B cell (primary cell): ENCODE results near the gene KIF22. TPM values are rescaled to one million over a fixed set of nuclear protein-coding genes. Genes with fewer than 3 reads are reported as not detected.

Experiments
- ATAC-seq: fragments of 200-7000 bp; cut with Tn5 transposase; one replicate; pipeline ENCODE4 v1.10.0; 2021; ENCODE audit warnings: low read depth, mild to moderate bottlenecking, moderate number of reproducible peaks, moderate library complexity
- CTCF ChIA-PET: fragments of 350-600 bp; sonication (Branson Sonifier 250); formaldehyde crosslinking; loops from one replicate; lab custom pipeline; 2021; ENCODE audit warnings: antibody characterized with exemption, inconsistent platforms; lab: Charles Lee
- POLR2A ChIA-PET: fragments of 350-600 bp; sonication (Branson Sonifier 250); formaldehyde crosslinking; loops from one replicate; lab custom pipeline; 2021; ENCODE audit warnings: antibody characterized with exemption; lab: Charles Lee
- DNase-seq: peaks from one replicate; pipeline ENCODE4 v3.0.0; 2013
- H2AFZ ChIP-seq: 2 replicates; pipeline ENCODE4 v1.6.1; 2012; ENCODE audit warnings: mild to moderate bottlenecking, low read depth, low read length; ENCODE audit not compliant: insufficient read depth, poor library complexity, severe bottlenecking
- H3K27ac ChIP-seq, 2 donors: 1 replicate in 1 of 2; 2 replicates in 1 of 2; pipeline ENCODE4 v1.5.1; 2012 to 2013; ENCODE audit warnings: low read length in 2 of 2, mild to moderate bottlenecking in 2 of 2, moderate library complexity in 1 of 2
- H3K27me3 ChIP-seq, 4 experiments: fragments of 200-600 bp in 1 of 4; sonication (generic) in 1 of 4; replicated peaks in 1 of 4; 1 replicate in 2 of 4; 2 replicates in 2 of 4; pipeline versions ENCODE4 v1.6.1 to v1.7.0; 2013 to 2016; ENCODE audit warnings: low read length in 3 of 4, mild to moderate bottlenecking in 2 of 4, mixed read lengths in 1 of 4, moderate library complexity in 1 of 4; ENCODE audit not compliant: insufficient read depth in 4 of 4, control insufficient read depth in 3 of 4; ENCODE audit errors: control extremely low read depth in 1 of 4
- H3K36me3 ChIP-seq, 2 experiments: replicated peaks in 1 of 2; 1 replicate in 1 of 2; 2 replicates in 1 of 2; pipeline versions ENCODE4 v1.6.1 to v1.7.1; 2013; ENCODE audit warnings: low read length in 1 of 2; ENCODE audit not compliant: insufficient read depth in 2 of 2, control insufficient read depth in 1 of 2; ENCODE audit errors: control extremely low read depth in 1 of 2, extremely low read depth in 1 of 2
- H3K4me1 ChIP-seq, 2 donors: fragments of 200-600 bp in 1 of 2; sonication (generic) in 1 of 2; 1 replicate in 1 of 2; 2 replicates in 1 of 2; pipeline versions ENCODE4 v1.5.1 to v1.6.1; 2013 to 2017; ENCODE audit warnings: low read length in 2 of 2; ENCODE audit not compliant: control insufficient read depth in 2 of 2, insufficient read depth in 2 of 2
- H3K4me2 ChIP-seq: replicated peaks from 2 replicates; pipeline ENCODE3; 2012; ENCODE audit warnings: mild to moderate bottlenecking, low read depth, low read length; ENCODE audit not compliant: poor library complexity, severe bottlenecking
- H3K4me3 ChIP-seq, 5 experiments: fragments of 200-600 bp in 1 of 5; sonication (generic) in 1 of 5; 1 replicate in 3 of 5; 2 replicates in 2 of 5; pipeline versions ENCODE4 v1.5.1 to v1.7.0; 2011 to 2016; ENCODE audit warnings: low read length in 4 of 5, mild to moderate bottlenecking in 4 of 5, low read depth in 2 of 5, control low read depth in 1 of 5, moderate library complexity in 1 of 5; ENCODE audit not compliant: insufficient read depth in 1 of 5; ENCODE audit errors: control extremely low read depth in 1 of 5, extremely low read depth in 1 of 5
- H3K79me2 ChIP-seq: fragments of 200-600 bp; sonication (generic); one replicate; pipeline ENCODE4 v1.6.0; 2016; ENCODE audit warnings: low read length; ENCODE audit not compliant: control insufficient read depth, insufficient read depth
- H3K9ac ChIP-seq: fragments of 200-600 bp; sonication (generic); 2 replicates; pipeline ENCODE4 v1.6.1; 2017; ENCODE audit warnings: mild to moderate bottlenecking, low read length, moderate library complexity
- H3K9me3 ChIP-seq, 3 donors: one replicate each; pipeline versions ENCODE4 v1.6.1 to v1.7.1; 2013; ENCODE audit warnings: low read length in 2 of 3; ENCODE audit not compliant: control insufficient read depth in 2 of 3, insufficient read depth in 1 of 3; ENCODE audit errors: control extremely low read depth in 1 of 3
- H4K20me1 ChIP-seq: 2 replicates; pipeline ENCODE4 v1.6.0; 2012; ENCODE audit warnings: mild to moderate bottlenecking, low read length; ENCODE audit not compliant: insufficient read depth, control insufficient read depth, poor library complexity, severe bottlenecking
- H3K27ac Mint-ChIP-seq: one replicate; pipeline ENCODE4 v1.8.0; 2021; ENCODE audit warnings: mixed read lengths
- H3K27me3 Mint-ChIP-seq: one replicate; pipeline ENCODE4 v1.8.0; 2021; ENCODE audit warnings: mixed read lengths
- H3K4me1 Mint-ChIP-seq: one replicate; pipeline ENCODE4 v1.8.0; 2021; ENCODE audit warnings: mixed read lengths
- H3K4me3 Mint-ChIP-seq: one replicate; pipeline ENCODE4 v1.8.0; 2021; ENCODE audit warnings: mixed read lengths
- H3K9me3 Mint-ChIP-seq: one replicate; pipeline ENCODE4 v1.8.0; 2022; ENCODE audit warnings: mixed read lengths; ENCODE audit not compliant: insufficient read depth
- CTCF ChIP-seq: fragments of 200-600 bp; IDR thresholded peaks from one replicate; pipeline ENCODE4 v1.8.0; 2022; ENCODE audit warnings: antibody characterized with exemption, mild to moderate bottlenecking
- EZH2 ChIP-seq: IDR thresholded peaks from 2 replicates; pipeline ENCODE4 v1.6.1; 2012; ENCODE audit warnings: borderline replicate concordance, low read depth, mild to moderate bottlenecking, moderate library complexity, low read length; ENCODE audit not compliant: insufficient read depth, poor library complexity, severe bottlenecking
- WGBS: methylation state at CpG from one replicate; pipeline ENCODE4 v1.1.5; 2013; ENCODE audit warnings: missing lambda C conversion rate; ENCODE audit not compliant: insufficient coverage; 5-methylcytosine and 5-hydroxymethylcytosine counted together
- intact Hi-C: fragments of 100-400 bp; cut with micrococcal nuclease; formaldehyde crosslinking; loops from one replicate; pipeline ENCODE4 v1.10.0; 2022
- polyA plus RNA-seq: library from polyadenylated mRNA; depleted of rRNA; stranded (reverse); fragments of >200 nt; gene quantifications from 2 replicates; pipeline ENCODE4 v1.2.3, GENCODE V29; 2012
- total RNA-seq, 2 donors: library from RNA; stranded (reverse); fragments of 120-200 nt in 1 of 2; gene quantifications; 1 replicate in 1 of 2; 2 replicates in 1 of 2; pipeline versions ENCODE4 v1.2.3 to v1.2.4, GENCODE V29; 2013 to 2022

Gene KIF22
- total and polyA plus RNA-seq, 2 donors (not counting 1 experiment from before 2014, with no cell fraction given): 53.9 to 57.2 TPM

- H3K27ac ChIP-seq: no peak overlapping the region
- no peak overlapping the region for H2AFZ ChIP-seq
- H3K4me1 ChIP-seq: peaks cover 17% of the 10 kb centered on the region in 2 donors
- peaks cover 0 to 15% of the 10 kb centered on the region in 2 experiments for H3K36me3 ChIP-seq
- H3K9ac ChIP-seq: no peak overlapping the region
- TF ChIP-seq CTCF (no peak), EZH2 (no peak)
- no peaks in the 10 kb centered on the region for H3K9me3 ChIP-seq
- ChIA-PET CTCF (interaction anchor here (0.6 to 1.1 kb wide), 2 partner anchors 22 to 178 kb away, joined by 3 to 4 read pairs; no protein-coding TSS in a partner anchor), POLR2A (interaction anchor here (0.6 to 0.7 kb wide), 3 partner anchors 8 to 591 kb away, joined by 4 to 10 read pairs (median 10); no protein-coding TSS in a partner anchor)
- H4K20me1 ChIP-seq: peaks cover 95% of the 10 kb centered on the region
- H3K27ac Mint-ChIP-seq: no peak overlapping the region
- no peak for DNase-seq
- WGBS: 100% methylated on average over 1 of the region's 8 CpGs
- H3K27me3 ChIP-seq: no peaks in the 10 kb centered on the region
- no peak overlapping the region for H3K4me2 ChIP-seq
- H3K9me3 Mint-ChIP-seq: no peaks in the 10 kb centered on the region
- H3K79me2 ChIP-seq: peaks cover 95% of the 10 kb centered on the region
- H3K27me3 Mint-ChIP-seq: no peaks in the 10 kb centered on the region
- intact Hi-C loops: no loop called here
- H3K4me3 ChIP-seq: no peak overlapping the region
- no peak for ATAC-seq
- H3K4me1 Mint-ChIP-seq: peaks cover 22% of the 10 kb centered on the region
- H3K4me3 Mint-ChIP-seq: no peak overlapping the region
Observed at GRCh38 chr16:29826342-29826695, 35.8 kb downstream of the KIF22 start.

GRCh38 chr16:29830774-29831173, 40.2 kb downstream of the KIF22 start:
- H3K4me3 ChIP-seq: no peak overlapping the region
- no peak overlapping the region for H3K9ac ChIP-seq
- H3K36me3 ChIP-seq: peaks cover 3 to 46% of the 10 kb centered on the region in 2 experiments
- H3K27me3 Mint-ChIP-seq: no peaks in the 10 kb centered on the region
- no peak overlapping the region for H2AFZ ChIP-seq
- H3K27ac ChIP-seq: no peak overlapping the region
- H4K20me1 ChIP-seq: peaks cover 57% of the 10 kb centered on the region
- DNase-seq (no peak), ATAC-seq (no peak)
- no peaks in the 10 kb centered on the region for H3K9me3 ChIP-seq
- H3K79me2 ChIP-seq: peaks cover 51% of the 10 kb centered on the region
- no peak overlapping the region for H3K4me2 ChIP-seq
- no peaks in the 10 kb centered on the region for H3K4me1 ChIP-seq
- CTCF ChIA-PET: no interaction called here
- H3K27me3 ChIP-seq: no peaks in the 10 kb centered on the region
- POLR2A ChIA-PET: no interaction called here
- no peak overlapping the region for H3K27ac Mint-ChIP-seq
- H3K4me1 Mint-ChIP-seq: peaks cover 4% of the 10 kb centered on the region
- H3K9me3 Mint-ChIP-seq: no peaks in the 10 kb centered on the region
- intact Hi-C loops: no loop called here
- TF ChIP-seq CTCF (no peak), EZH2 (no peak)
- H3K4me3 Mint-ChIP-seq: no peak overlapping the region
- 98% methylated on average over 10 of the region's 11 CpGs for WGBS
